ENCODE results near the gene ZIC5.
"Not testable (repeated sequence)": the region's sequence is repeated elsewhere in the genome, so short reads cannot be mapped to it uniquely, and the experiment has no call there.

The ZIC5 gene

DNA sequence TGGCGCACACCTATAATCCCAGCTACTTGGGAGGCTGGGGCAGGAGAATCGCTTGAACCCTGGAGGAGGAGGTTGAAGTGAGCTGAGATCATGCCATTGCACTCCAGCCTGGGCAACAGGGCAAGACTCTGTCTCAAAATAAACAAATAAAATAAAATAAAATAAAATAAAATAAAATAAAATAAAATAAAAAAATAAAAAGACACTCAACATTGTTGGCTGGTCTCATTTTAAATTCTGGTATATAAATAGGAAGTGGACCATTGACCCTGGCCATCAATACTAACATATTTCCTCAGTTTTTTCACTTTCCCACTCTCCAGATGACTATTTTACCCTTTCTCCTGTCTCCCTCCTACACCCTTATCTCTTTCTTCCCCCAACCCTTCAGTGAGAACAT is 26.1 kb downstream of the ZIC5 start:
- not testable (repeated sequence) for H3K36me3 ChIP-seq (ENCODE audit: control insufficient read depth, insufficient read depth, low read length); H3K4me3 ChIP-seq (ENCODE audit: extremely low read depth, insufficient read depth, low read length, poor library complexity, severe bottlenecking); H3K9me3 ChIP-seq (ENCODE audit: control insufficient read depth, low read length); H3K4me1 ChIP-seq (ENCODE audit: control insufficient read depth, insufficient read depth, low read length, poor library complexity, severe bottlenecking); H3K27ac ChIP-seq (ENCODE audit: low read depth, low read length, severe bottlenecking)
- no CpG with 5 or more reads among the region's 2 CpGs for WGBS, 2 experiments (ENCODE audit: insufficient coverage in 2 of 2)

DNA sequence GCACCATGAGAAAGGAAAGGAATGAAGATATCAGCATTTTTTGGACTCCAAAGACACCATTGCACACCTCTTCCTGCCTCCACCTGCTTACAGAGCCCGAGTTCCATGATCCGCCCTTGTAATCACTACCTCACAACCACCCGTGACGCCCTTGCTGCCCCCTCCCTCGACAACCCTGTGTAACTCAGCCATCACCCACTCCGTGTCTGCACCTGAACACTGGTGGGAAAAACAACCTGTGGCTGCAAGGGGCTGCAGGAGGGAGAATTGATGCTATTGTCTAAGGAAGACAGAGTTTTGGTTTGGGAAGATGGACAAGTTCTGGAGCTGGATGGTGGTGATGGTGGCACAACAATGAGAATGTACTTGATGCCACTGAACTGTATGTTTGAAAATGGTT is 27.0 kb downstream of the ZIC5 start:
- no peak overlapping the region for H3K27ac ChIP-seq (ENCODE audit: low read depth, low read length, severe bottlenecking)
- H3K36me3 ChIP-seq (ENCODE audit: control insufficient read depth, insufficient read depth, low read length) = no peaks in the 10 kb centered on the region
- H3K9me3 ChIP-seq (ENCODE audit: control insufficient read depth, low read length) = no peaks in the 10 kb centered on the region
- WGBS, 2 experiments (ENCODE audit: insufficient coverage in 2 of 2) = 97% methylated on average over 4 of the region's 6 CpGs; no CpG with 5 or more reads in 1 of the 2 experiments
- H3K4me1 ChIP-seq (ENCODE audit: control insufficient read depth, insufficient read depth, low read length, poor library complexity, severe bottlenecking) = no peaks in the 10 kb centered on the region
- no peak overlapping the region for H3K4me3 ChIP-seq (ENCODE audit: extremely low read depth, insufficient read depth, low read length, poor library complexity, severe bottlenecking)

DNA sequence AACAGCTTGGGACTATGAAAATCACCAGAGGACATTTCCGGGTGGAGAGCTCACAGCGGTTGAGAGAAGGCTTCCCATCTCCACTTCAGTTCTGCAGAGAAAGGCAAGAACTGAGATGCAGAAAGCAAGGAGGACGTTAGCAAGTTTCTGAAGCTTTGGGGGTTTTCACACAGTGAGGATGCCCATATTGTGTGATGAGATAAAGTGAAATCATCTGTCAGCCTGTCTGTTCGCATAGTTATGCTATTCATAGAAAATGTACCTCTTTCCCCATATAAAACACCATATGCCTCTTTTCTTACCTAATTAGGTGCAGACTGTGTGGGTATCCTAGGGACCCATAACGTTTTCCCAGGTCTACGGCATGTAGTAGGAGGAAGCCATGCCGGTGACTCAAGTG is 27.5 kb downstream of the ZIC5 start:
- Histone ChIP-seq H3K4me3 (ENCODE audit: extremely low read depth, insufficient read depth, low read length, poor library complexity, severe bottlenecking) (no peak overlapping the region), H3K36me3 (ENCODE audit: control insufficient read depth, insufficient read depth, low read length) (no peaks in the 10 kb centered on the region), H3K27ac (ENCODE audit: low read depth, low read length, severe bottlenecking) (no peak overlapping the region), H3K9me3 (ENCODE audit: control insufficient read depth, low read length) (no peaks in the 10 kb centered on the region), H3K4me1 (ENCODE audit: control insufficient read depth, insufficient read depth, low read length, poor library complexity, severe bottlenecking) (no peaks in the 10 kb centered on the region)
- WGBS, 2 experiments (ENCODE audit: insufficient coverage in 2 of 2) = 86 to 92% methylated on average over 2 to 5 of the region's 7 CpGs

DNA sequence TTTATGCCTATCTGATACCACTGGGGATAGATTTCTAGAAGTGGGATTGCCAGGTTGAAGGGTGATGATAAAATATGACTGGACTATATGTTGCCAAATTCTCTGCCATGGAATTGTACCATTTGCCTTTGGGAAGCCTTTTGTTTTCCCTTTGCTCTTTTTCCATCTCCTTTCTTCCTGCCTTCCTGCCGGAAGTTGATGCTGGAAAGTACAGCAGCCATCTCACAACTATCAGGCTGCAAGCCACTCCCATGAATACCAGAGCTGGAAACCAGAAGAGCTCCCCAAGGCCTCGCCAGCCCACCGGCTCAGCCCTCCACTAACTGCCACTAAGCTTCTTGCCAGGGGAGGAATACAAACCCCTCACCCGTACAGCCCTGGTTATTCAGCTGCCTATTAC is 29.7 kb downstream of the ZIC5 start:
- no peaks in the 10 kb centered on the region for H3K36me3 ChIP-seq (ENCODE audit: control insufficient read depth, insufficient read depth, low read length)
- no peak overlapping the region for H3K4me3 ChIP-seq (ENCODE audit: extremely low read depth, insufficient read depth, low read length, poor library complexity, severe bottlenecking)
- WGBS, 2 experiments (ENCODE audit: insufficient coverage in 2 of 2) = 86 to 100% methylated on average over 1 of the region's 4 CpGs
- no peaks in the 10 kb centered on the region for H3K4me1 ChIP-seq (ENCODE audit: control insufficient read depth, insufficient read depth, low read length, poor library complexity, severe bottlenecking)
- no peak overlapping the region for H3K27ac ChIP-seq (ENCODE audit: low read depth, low read length, severe bottlenecking)
- no peaks in the 10 kb centered on the region for H3K9me3 ChIP-seq (ENCODE audit: control insufficient read depth, low read length)

DNA sequence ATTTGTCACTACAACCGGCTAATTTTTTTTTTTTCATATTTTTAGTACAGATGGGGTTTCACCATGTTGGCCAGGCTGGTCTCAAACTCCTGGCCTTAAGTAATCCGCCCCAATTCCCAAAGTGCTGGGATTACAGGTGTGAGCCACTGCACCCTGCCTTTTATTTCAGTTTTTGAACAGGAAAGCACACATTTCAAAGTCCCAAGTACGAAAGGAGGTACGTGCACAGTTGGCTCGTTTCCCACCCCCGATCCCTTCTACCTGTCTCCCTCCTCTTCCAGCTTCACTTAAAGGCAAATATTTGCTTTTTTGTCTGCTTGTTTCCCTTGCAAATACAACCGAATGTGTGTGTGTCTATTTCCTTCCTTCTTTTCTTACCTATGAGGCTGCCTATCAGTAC is 30.5 kb downstream of the ZIC5 start:
- Histone ChIP-seq H3K9me3 (ENCODE audit: control insufficient read depth, low read length) (no peaks in the 10 kb centered on the region), H3K27ac (ENCODE audit: low read depth, low read length, severe bottlenecking) (no peak overlapping the region), H3K4me3 (ENCODE audit: extremely low read depth, insufficient read depth, low read length, poor library complexity, severe bottlenecking) (no peak overlapping the region), H3K36me3 (ENCODE audit: control insufficient read depth, insufficient read depth, low read length) (no peaks in the 10 kb centered on the region), H3K4me1 (ENCODE audit: control insufficient read depth, insufficient read depth, low read length, poor library complexity, severe bottlenecking) (no peaks in the 10 kb centered on the region)
- 93 to 95% methylated on average over 6 to 7 of the region's 7 CpGs for WGBS, 2 experiments (ENCODE audit: insufficient coverage in 2 of 2)

DNA sequence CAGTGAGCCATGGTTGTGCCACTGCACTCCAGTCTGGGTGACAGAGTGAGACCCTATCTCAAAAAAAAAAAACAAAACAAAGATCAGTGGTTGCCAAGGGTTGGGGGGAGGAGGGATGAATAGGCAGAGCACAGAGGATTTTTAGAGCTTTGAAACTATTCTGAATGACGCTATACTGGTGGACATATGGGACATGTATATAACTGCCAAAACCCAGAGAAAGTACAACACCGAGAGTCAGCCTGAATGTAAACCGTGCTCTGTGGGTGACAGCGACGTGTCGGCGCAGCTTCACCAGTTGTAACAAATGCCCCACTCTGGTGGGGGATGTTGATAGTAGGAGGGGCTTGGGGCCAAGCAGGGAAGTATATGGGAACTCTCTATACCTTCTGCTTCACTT is 32.9 kb downstream of the ZIC5 start:
- 92 to 96% methylated on average over 5 to 7 of the region's 7 CpGs for WGBS, 2 experiments (ENCODE audit: insufficient coverage in 2 of 2)
- H3K4me3 ChIP-seq (ENCODE audit: extremely low read depth, insufficient read depth, low read length, poor library complexity, severe bottlenecking) = no peak overlapping the region
- H3K27ac ChIP-seq (ENCODE audit: low read depth, low read length, severe bottlenecking) = no peak overlapping the region
- no peaks in the 10 kb centered on the region for H3K9me3 ChIP-seq (ENCODE audit: control insufficient read depth, low read length)
- H3K36me3 ChIP-seq (ENCODE audit: control insufficient read depth, insufficient read depth, low read length) = no peaks in the 10 kb centered on the region
- no peaks in the 10 kb centered on the region for H3K4me1 ChIP-seq (ENCODE audit: control insufficient read depth, insufficient read depth, low read length, poor library complexity, severe bottlenecking)

DNA sequence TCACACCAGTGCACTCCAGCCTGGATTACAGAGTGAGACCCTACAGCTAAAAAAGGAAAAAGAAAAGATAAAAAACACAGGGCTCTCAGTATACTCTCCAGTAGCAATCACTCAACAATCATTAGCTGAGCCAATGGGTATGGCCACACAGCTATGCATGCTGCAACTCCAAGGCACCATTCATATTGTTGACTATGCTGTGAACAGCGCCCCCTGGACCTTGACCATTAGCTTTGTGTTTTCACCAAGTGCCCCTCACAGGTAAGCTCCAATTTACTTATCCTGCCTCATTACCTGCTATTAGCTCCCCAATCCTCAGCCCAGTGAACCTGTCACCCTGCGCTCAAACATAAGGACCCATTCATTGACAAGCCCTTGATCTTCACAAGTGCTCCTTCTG is 35.8 kb downstream of the ZIC5 start:
- Histone ChIP-seq H3K27ac (ENCODE audit: low read depth, low read length, severe bottlenecking) (no peak overlapping the region), H3K4me3 (ENCODE audit: extremely low read depth, insufficient read depth, low read length, poor library complexity, severe bottlenecking) (no peak overlapping the region), H3K4me1 (ENCODE audit: control insufficient read depth, insufficient read depth, low read length, poor library complexity, severe bottlenecking) (no peaks in the 10 kb centered on the region), H3K9me3 (ENCODE audit: control insufficient read depth, low read length) (no peaks in the 10 kb centered on the region), H3K36me3 (ENCODE audit: control insufficient read depth, insufficient read depth, low read length) (no peaks in the 10 kb centered on the region)
- 81 to 93% methylated on average over 2 of the region's 2 CpGs for WGBS, 2 experiments (ENCODE audit: insufficient coverage in 2 of 2)

DNA sequence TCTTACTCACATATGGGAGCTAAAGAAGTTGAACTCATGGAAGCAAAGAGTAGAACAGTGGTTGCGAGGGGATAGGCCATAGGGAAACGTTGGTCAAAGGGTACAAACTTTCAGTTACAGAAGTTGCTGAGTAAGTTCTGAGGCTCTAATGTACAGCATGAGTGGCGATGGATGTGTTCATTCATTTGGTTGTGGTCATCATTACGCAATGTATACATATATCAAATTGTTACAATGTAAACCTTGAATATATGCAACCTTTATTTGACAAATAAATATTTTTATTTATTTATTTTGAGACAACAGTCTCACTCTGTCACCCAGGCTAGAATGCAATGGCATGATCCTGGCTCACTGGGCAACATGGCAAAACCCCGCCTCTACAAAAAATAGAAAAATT is 38.7 kb downstream of the ZIC5 start:
- Histone ChIP-seq H3K9me3 (ENCODE audit: control insufficient read depth, low read length) (no peaks in the 10 kb centered on the region), H3K36me3 (ENCODE audit: control insufficient read depth, insufficient read depth, low read length) (no peaks in the 10 kb centered on the region), H3K4me1 (ENCODE audit: control insufficient read depth, insufficient read depth, low read length, poor library complexity, severe bottlenecking) (no peaks in the 10 kb centered on the region), H3K4me3 (ENCODE audit: extremely low read depth, insufficient read depth, low read length, poor library complexity, severe bottlenecking) (no peak overlapping the region), H3K27ac (ENCODE audit: low read depth, low read length, severe bottlenecking) (no peak overlapping the region)
- WGBS, 2 experiments (ENCODE audit: insufficient coverage in 2 of 2) = 80 to 100% methylated on average over 1 to 2 of the region's 5 CpGs

DNA sequence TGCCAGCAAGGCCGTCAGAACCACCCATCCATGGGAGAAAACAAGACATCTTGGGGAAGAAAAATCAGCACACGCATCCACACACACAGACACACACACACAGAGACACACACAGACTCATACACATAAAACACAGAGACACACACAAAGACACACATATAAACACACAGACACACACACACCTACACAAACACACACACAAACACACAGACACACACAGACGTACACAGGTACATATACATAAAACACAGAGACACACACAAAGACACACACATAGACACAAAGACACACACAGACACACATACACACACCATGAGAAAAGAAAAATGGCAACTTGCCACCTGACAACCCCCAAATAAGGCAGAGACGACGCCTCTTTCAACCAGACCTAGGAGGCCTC is 40.6 kb downstream of the ZIC5 start:
- no peaks in the 10 kb centered on the region for H3K9me3 ChIP-seq (ENCODE audit: control insufficient read depth, low read length)
- H3K4me1 ChIP-seq (ENCODE audit: control insufficient read depth, insufficient read depth, low read length, poor library complexity, severe bottlenecking) = no peaks in the 10 kb centered on the region
- 82 to 90% methylated on average over 4 of the region's 5 CpGs for WGBS, 2 experiments (ENCODE audit: insufficient coverage in 2 of 2)
- no peak overlapping the region for H3K4me3 ChIP-seq (ENCODE audit: extremely low read depth, insufficient read depth, low read length, poor library complexity, severe bottlenecking)
- no peaks in the 10 kb centered on the region for H3K36me3 ChIP-seq (ENCODE audit: control insufficient read depth, insufficient read depth, low read length)
- H3K27ac ChIP-seq (ENCODE audit: low read depth, low read length, severe bottlenecking) = no peak overlapping the region

DNA sequence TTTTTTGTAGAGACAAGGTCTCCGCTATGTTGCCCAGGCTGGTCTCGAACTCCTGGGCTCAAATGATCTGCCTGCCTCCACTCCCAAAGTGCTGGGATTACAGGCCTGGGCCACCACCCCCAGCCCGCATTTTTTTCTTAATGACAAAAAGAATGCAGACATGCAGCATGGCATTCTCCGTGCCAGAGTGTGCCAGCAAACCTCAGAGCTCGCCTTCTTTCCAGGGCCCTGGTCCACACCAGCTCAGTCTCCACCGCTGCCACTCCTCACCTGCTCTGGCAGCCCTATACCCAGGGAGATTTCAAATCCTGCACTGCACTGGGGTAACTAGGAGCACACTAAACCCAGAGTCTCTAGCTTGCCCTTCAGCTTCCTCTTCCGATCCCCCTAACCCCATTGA is 41.7 kb downstream of the ZIC5 start:
- H3K4me1 ChIP-seq (ENCODE audit: control insufficient read depth, insufficient read depth, low read length, poor library complexity, severe bottlenecking) = no peaks in the 10 kb centered on the region
- no peak overlapping the region for H3K27ac ChIP-seq (ENCODE audit: low read depth, low read length, severe bottlenecking)
- H3K9me3 ChIP-seq (ENCODE audit: control insufficient read depth, low read length) = no peaks in the 10 kb centered on the region
- no peaks in the 10 kb centered on the region for H3K36me3 ChIP-seq (ENCODE audit: control insufficient read depth, insufficient read depth, low read length)
- H3K4me3 ChIP-seq (ENCODE audit: extremely low read depth, insufficient read depth, low read length, poor library complexity, severe bottlenecking) = no peak overlapping the region
- 79% methylated on average over 6 to 7 of the region's 7 CpGs for WGBS, 2 experiments (ENCODE audit: insufficient coverage in 2 of 2)

DNA sequence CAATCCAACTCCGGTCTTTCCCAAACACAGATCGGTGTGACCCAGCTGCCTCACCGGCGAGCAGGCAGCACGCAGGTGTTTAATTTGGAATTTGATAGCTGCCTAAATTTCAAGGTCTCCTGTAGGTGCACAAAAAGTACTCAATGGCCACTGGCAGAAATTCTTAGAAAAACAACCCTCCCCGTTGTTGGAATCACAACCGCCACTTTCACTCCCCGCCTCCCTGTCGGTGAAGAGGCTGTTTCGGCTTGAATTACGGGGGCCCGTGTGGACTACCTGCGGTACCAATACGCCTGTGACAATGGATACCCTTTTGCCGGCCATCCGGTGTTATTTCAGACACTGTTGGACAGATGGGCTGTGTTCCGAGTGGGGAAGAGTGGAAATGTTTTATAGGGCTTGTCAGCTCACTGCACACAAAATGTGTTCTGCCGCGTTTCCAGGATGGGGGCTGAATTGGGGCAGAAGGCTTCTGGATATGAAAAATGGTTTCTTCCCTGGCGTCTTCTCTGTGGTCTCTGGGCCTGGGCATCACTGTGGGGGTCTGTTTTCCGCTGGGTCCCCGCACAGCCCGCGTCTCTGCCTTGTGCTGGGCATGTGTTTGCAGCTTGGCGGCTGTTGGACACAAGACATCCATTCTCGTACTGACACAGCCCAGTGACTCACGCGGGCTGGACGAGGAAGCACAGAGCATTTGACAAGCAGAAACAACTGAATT is 45.4 kb downstream of the ZIC5 start:
- H3K36me3 ChIP-seq (ENCODE audit: control insufficient read depth, insufficient read depth, low read length) = no peaks in the 10 kb centered on the region
- H3K4me3 ChIP-seq (ENCODE audit: extremely low read depth, insufficient read depth, low read length, poor library complexity, severe bottlenecking) = no peak overlapping the region
- no peak overlapping the region for H3K27ac ChIP-seq (ENCODE audit: low read depth, low read length, severe bottlenecking)
- no peaks in the 10 kb centered on the region for H3K4me1 ChIP-seq (ENCODE audit: control insufficient read depth, insufficient read depth, low read length, poor library complexity, severe bottlenecking)
- H3K9me3 ChIP-seq (ENCODE audit: control insufficient read depth, low read length) = no peaks in the 10 kb centered on the region
- 84 to 86% methylated on average over 26 to 29 of the region's 29 CpGs for WGBS, 2 experiments (ENCODE audit: insufficient coverage in 2 of 2)
